Keratinocyte (primary cell): Measurements from ENCODE around the gene FMO1.

ENCODE experiments used
- EZH2 ChIP-seq: IDR thresholded peaks from one replicate; pipeline ENCODE4 v1.6.1; 2012; ENCODE audit warnings: inconsistent platforms, mild to moderate bottlenecking, low read length, moderate library complexity
- TF ChIP-seq, protein P1 (sequence below), 3 experiments: IDR thresholded peaks in 1 of 3; conservative IDR thresholded peaks in 1 of 3; optimal IDR thresholded peaks in 1 of 3; 2 replicates in 2 of 3; 3 replicates in 1 of 3; pipeline versions ENCODE3 to v1.5.1; 2011; ENCODE audit warnings: low read length in 3 of 3, mild to moderate bottlenecking in 3 of 3, moderate library complexity in 2 of 3, control low read depth in 1 of 3, inconsistent platforms in 1 of 3; ENCODE audit not compliant: insufficient read depth in 2 of 3; ENCODE audit errors: extremely low read depth in 1 of 3

DNA sequence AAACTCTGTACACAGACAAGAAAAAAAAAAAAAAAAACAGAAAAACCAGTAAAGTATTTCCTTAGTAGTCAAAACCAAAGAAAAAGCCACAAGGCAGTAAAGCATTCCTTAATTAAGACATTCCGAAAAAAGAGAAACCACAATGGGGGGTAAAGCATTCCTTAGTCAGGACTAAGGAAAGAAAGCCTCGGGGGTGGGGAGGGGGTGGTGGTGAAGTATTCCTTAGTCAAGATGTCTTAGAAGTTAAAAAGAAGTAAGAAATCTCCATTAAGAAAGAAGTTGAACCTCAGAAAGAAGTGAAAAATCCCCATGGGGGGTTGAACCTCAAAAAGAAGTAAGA is 28.2 kb upstream of the FMO1 start:
- TF ChIP-seq, protein P1, sequence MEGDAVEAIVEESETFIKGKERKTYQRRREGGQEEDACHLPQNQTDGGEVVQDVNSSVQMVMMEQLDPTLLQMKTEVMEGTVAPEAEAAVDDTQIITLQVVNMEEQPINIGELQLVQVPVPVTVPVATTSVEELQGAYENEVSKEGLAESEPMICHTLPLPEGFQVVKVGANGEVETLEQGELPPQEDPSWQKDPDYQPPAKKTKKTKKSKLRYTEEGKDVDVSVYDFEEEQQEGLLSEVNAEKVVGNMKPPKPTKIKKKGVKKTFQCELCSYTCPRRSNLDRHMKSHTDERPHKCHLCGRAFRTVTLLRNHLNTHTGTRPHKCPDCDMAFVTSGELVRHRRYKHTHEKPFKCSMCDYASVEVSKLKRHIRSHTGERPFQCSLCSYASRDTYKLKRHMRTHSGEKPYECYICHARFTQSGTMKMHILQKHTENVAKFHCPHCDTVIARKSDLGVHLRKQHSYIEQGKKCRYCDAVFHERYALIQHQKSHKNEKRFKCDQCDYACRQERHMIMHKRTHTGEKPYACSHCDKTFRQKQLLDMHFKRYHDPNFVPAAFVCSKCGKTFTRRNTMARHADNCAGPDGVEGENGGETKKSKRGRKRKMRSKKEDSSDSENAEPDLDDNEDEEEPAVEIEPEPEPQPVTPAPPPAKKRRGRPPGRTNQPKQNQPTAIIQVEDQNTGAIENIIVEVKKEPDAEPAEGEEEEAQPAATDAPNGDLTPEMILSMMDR (optimal IDR thresholded peaks at IDR 0.05 in 1 of 3, IDR thresholded peaks at IDR 0.05 in 1 of 3, conservative IDR thresholded peaks at IDR 0.05 in 1 of 3; ENCODE audit: extremely low read depth in 1 of 3, insufficient read depth in 2 of 3, low read length in 3 of 3) = no peak
- TF ChIP-seq EZH2 = no peak
